ENCODE measurements around the gene ARHGAP40. TPM values are rescaled to one million over a fixed set of nuclear protein-coding genes. Genes with fewer than 3 reads are reported as not detected.

Gene ARHGAP40
- total and polyA plus RNA-seq, 9 of the 15 experiments (the other 6 are each of a cell fraction or from before 2014, with no cell fraction given): not detected

- TF ChIP-seq, protein P1, sequence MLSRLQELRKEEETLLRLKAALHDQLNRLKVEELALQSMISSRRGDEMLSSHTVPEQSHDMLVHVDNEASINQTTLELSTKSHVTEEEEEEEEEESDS (CRISPR knock-in tag; IDR thresholded peaks at IDR 0.05): no peak
- TF ChIP-seq NELFE (IDR thresholded peaks at IDR 0.05; ENCODE audit: insufficient read depth, insufficient read length) (no peak), L3MBTL2 (IDR thresholded peaks at IDR 0.05) (no peak), CEBPG (CRISPR knock-in tag; IDR thresholded peaks at IDR 0.05) (no peak), CEBPG (tag; conservative IDR thresholded peaks at IDR 0.05 in 1 of 2, IDR thresholded peaks at IDR 0.05 in 1 of 2) (no peak), TRIM28 (IDR thresholded peaks at IDR 0.05) (no peak), CAMTA2 (CRISPR knock-in tag; conservative IDR thresholded peaks at IDR 0.05) (no peak), SETDB1 (IDR thresholded peaks at IDR 0.05; ENCODE audit: low read length) (no peak), ZBTB1 (CRISPR knock-in tag; IDR thresholded peaks at IDR 0.05; ENCODE audit: borderline replicate concordance, low read depth) (no peak), HLTF (IDR thresholded peaks at IDR 0.05) (no peak), ZNF830 (CRISPR knock-in tag; IDR thresholded peaks at IDR 0.05) (no peak), ZNF785 (CRISPR knock-in tag; IDR thresholded peaks at IDR 0.05) (no peak), BHLHE40 (IDR thresholded peaks at IDR 0.05; ENCODE audit: low read length) (no peak), RBM22 (IDR thresholded peaks at IDR 0.05; ENCODE audit: low read depth, low read length, poor library complexity, severe bottlenecking) (no peak)
- TF ChIP-seq, protein P2, sequence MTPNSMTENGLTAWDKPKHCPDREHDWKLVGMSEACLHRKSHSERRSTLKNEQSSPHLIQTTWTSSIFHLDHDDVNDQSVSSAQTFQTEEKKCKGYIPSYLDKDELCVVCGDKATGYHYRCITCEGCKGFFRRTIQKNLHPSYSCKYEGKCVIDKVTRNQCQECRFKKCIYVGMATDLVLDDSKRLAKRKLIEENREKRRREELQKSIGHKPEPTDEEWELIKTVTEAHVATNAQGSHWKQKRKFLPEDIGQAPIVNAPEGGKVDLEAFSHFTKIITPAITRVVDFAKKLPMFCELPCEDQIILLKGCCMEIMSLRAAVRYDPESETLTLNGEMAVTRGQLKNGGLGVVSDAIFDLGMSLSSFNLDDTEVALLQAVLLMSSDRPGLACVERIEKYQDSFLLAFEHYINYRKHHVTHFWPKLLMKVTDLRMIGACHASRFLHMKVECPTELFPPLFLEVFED (CRISPR knock-in tag; conservative IDR thresholded peaks at IDR 0.05): no peak
- H3K4me1 ChIP-seq (replicated peaks in 1 of 2; ENCODE audit: control insufficient read depth in 2 of 2, insufficient read depth in 2 of 2, low read length in 2 of 2): peaks cover 0 to 3% of the 10 kb centered on the region in 2 experiments; a peak in 3 of 5 replicates
- H3K9ac ChIP-seq (ENCODE audit: insufficient read depth in 1 of 2, low read depth in 2 of 2, low read length in 2 of 2): no peak overlapping the region
- no peaks in the 10 kb centered on the region for H3K79me2 ChIP-seq (ENCODE audit: control insufficient read depth, insufficient read depth, low read length)
- intact Hi-C loops (cut with micrococcal nuclease): no loop called here
- H3K27me3 ChIP-seq (ENCODE audit: control insufficient read depth in 2 of 2, insufficient read depth in 2 of 2, low read length in 2 of 2): peaks cover 7 to 28% of the 10 kb centered on the region in 2 experiments; a peak in 4 of 5 replicates
- no peak overlapping the region for H3K4me3 ChIP-seq
- FAIRE-seq (no peak), ATAC-seq (no peak), DNase-seq (ENCODE audit: extremely low read depth in 1 of 4, low spot score in 3 of 4) (no peak)
- BruUV-seq (replicated peaks): no TSS peak
- H2AFZ ChIP-seq (ENCODE audit: low read depth, low read length): no peak overlapping the region
- H4K20me1 ChIP-seq (replicated peaks; ENCODE audit: control insufficient read depth, insufficient read depth, low read length): peaks cover 12% of the 10 kb centered on the region; the same call in 1 of the 2 replicates
- no peaks in the 10 kb centered on the region for H3K9me3 ChIP-seq (replicated peaks; ENCODE audit: control insufficient read depth, insufficient read depth, low read depth, low read length)
- POLR2A ChIA-PET: interaction anchor here (0.9 kb wide), 1 partner anchor 277 kb away, joined by 6 read pairs; no protein-coding TSS in a partner anchor
- H3K9me1 ChIP-seq (ENCODE audit: control insufficient read depth, insufficient read depth, low read length): no peaks in the 10 kb centered on the region
- in situ Hi-C loops (cut with MboI): no loop called here
- CTCF ChIA-PET (ENCODE audit: low intra/inter-chr PET ratio): interaction anchor here (0.7 kb wide), 1 partner anchor 274 kb away, joined by 3 read pairs; no protein-coding TSS in a partner anchor
- no peak overlapping the region for H3K27ac ChIP-seq (ENCODE audit: extremely low read depth, low read depth, low read length)
- no peak overlapping the region for H3K4me2 ChIP-seq (ENCODE audit: insufficient read depth, low read length)
- H3K36me3 ChIP-seq (ENCODE audit: control insufficient read depth, insufficient read depth, low read length): no peaks in the 10 kb centered on the region
- WGBS (ENCODE audit: insufficient coverage, low coverage, missing lambda C conversion rate): 3% methylated on average over 2 of the region's 2 CpGs
Observed at GRCh38 chr20:38651154-38651553, 49.5 kb downstream of the ARHGAP40 start.

All from K562 (cell line).